ENCODE measurements around the gene MARK3. TPM values are rescaled to one million over a fixed set of nuclear protein-coding genes. Genes with fewer than 3 reads are reported as not detected.
A peak's percentile ranks its signal among the peaks of the same experiment; 100 is the strongest.

The MARK3 gene
- total and polyA plus RNA-seq, 2 of the 4 experiments (the other 2 are of a cell fraction): 78.5 to 80.5 TPM

GRCh38 chr14:103500148-103500990, 115.2 kb downstream of the MARK3 start:
- Histone ChIP-seq H2BK15ac (ENCODE audit: low read depth, low read length) (no peak overlapping the region), H4K20me1 (ENCODE audit: insufficient read depth, low read length) (peaks cover 32% of the 10 kb centered on the region), H2AFZ (replicated peaks; ENCODE audit: low read length, poor library complexity) (peak overlapping the region; percentile 63), H4K8ac (ENCODE audit: low read depth in 2 of 2, low read length in 2 of 2) (peak overlapping the region in 1 of 2 experiments; percentile 65; a peak in 1 of 4 replicates), H3K4me1 (ENCODE audit: control insufficient read depth, insufficient read depth, low read length) (no peaks in the 10 kb centered on the region; the same call in 1 of the 2 replicates), H4K91ac (ENCODE audit: insufficient read depth, low read depth, low read length) (no peak overlapping the region), H2BK5ac (ENCODE audit: low read depth, low read length, poor library complexity, severe bottlenecking) (peak overlapping the region; percentile 41), H3K27me3 (ENCODE audit: control insufficient read depth, insufficient read depth, low read length) (no peaks in the 10 kb centered on the region), H2BK120ac (ENCODE audit: low read depth, low read length) (no peak overlapping the region), H3K56ac (ENCODE audit: extremely low read depth, insufficient read depth, low read length) (no peak overlapping the region), H3K9me1 (ENCODE audit: insufficient read depth, low read length) (peaks cover 6% of the 10 kb centered on the region; the same call in 1 of the 2 replicates), H2BK20ac (ENCODE audit: low read depth, low read length) (no peak overlapping the region), H3K4me3 (ENCODE audit: insufficient read depth, low read depth, low read length) (no peak overlapping the region), H3K18ac (ENCODE audit: low read depth, low read length) (no peak overlapping the region), H3K36me3 (ENCODE audit: control insufficient read depth, insufficient read depth, low read length) (peaks cover 58% of the 10 kb centered on the region), H3K79me1 (ENCODE audit: low read depth in 1 of 2, low read length in 2 of 2) (peaks cover 39 to 66% of the 10 kb centered on the region in 2 experiments), H3K4ac (ENCODE audit: low read depth, low read length) (peak overlapping the region; percentile 61; the same call in 1 of the 2 replicates), H3K4me2 (ENCODE audit: low read depth, low read length) (no peak overlapping the region), H3K23ac (ENCODE audit: low read depth, low read length) (0 out of 2 replicates have a peak overlapping the region, but pooled peaks have one; percentile 74), H2AK9ac (replicated peaks; ENCODE audit: low read depth, low read length, poor library complexity) (no peak overlapping the region), H3K9ac (ENCODE audit: low read depth, low read length) (no peak overlapping the region), H2AK5ac (ENCODE audit: low read depth, low read length) (no peak overlapping the region), H4K5ac (ENCODE audit: low read depth, low read length) (no peak overlapping the region), H3K9me3 (ENCODE audit: control insufficient read depth, insufficient read depth, low read length) (no peaks in the 10 kb centered on the region), H3K14ac (replicated peaks; ENCODE audit: low read depth, low read length) (no peak overlapping the region), H3K27ac (ENCODE audit: insufficient read depth, low read length) (no peak overlapping the region)
- ChIA-PET POLR2A (ENCODE audit: unreplicated experiment) (no interaction called here), CTCF (interaction anchor here (0.7 to 1.3 kb wide), 2 partner anchors 14 to 144 kb away, joined by 3 to 4 read pairs; no protein-coding TSS in a partner anchor)
- intact Hi-C loops (cut with micrococcal nuclease) (loop anchor here (1.0 kb wide), 1 partner anchor 46 kb away; no protein-coding TSS in a partner anchor), dilution Hi-C loops (cut with HindIII; ENCODE audit: low sequenced_read_pairs, unreplicated experiment) (no loop called here), in situ Hi-C loops (cut with MboI; ENCODE audit: low sequenced_read_pairs) (no loop called here)
- BruUV-seq (replicated peaks): no TSS peak
- peak; percentile 81 for DNase-seq
- WGBS, 2 experiments (ENCODE audit: extremely low coverage in 2 of 2, insufficient read length in 1 of 2): 17% methylated on average over 1 of the region's 17 CpGs; no CpG with 5 or more reads in 1 of the 2 experiments
- ATAC-seq (ENCODE audit: low read depth): peak; percentile 96
- no peak for TF ChIP-seq CEBPB (IDR thresholded peaks at IDR 0.05; ENCODE audit: low read depth, low read length)
- no peak for TF ChIP-seq BHLHE40 (IDR thresholded peaks at IDR 0.05; ENCODE audit: low read depth, low read length)
- TF ChIP-seq RAD21 (IDR thresholded peaks at IDR 0.05; ENCODE audit: low read length): peak; percentile 65
- TF ChIP-seq USF2 (IDR thresholded peaks at IDR 0.05; ENCODE audit: low read depth, low read length): no peak
- 0 out of 2 replicates have a peak, but pooled peaks have one; percentile 33 for TF ChIP-seq MXI1 (IDR thresholded peaks at IDR 0.05; ENCODE audit: borderline replicate concordance, low read depth, low read length)
- TF ChIP-seq MAZ (IDR thresholded peaks at IDR 0.05; ENCODE audit: borderline replicate concordance, low read depth, low read length): no peak
- TF ChIP-seq SMC3 (IDR thresholded peaks at IDR 0.05; ENCODE audit: low read depth, low read length): peak; percentile 72
- no peak for TF ChIP-seq RFX5 (IDR thresholded peaks at IDR 0.05; ENCODE audit: low read depth, low read length)
- TF ChIP-seq RCOR1 (IDR thresholded peaks at IDR 0.05; ENCODE audit: insufficient replicate concordance, low read length): no peak
- no peak for TF ChIP-seq ELK1 (IDR thresholded peaks at IDR 0.05; ENCODE audit: borderline replicate concordance, low read depth, low read length)
- no peak for TF ChIP-seq MAFK (IDR thresholded peaks at IDR 0.05; ENCODE audit: low read depth, low read length)
- TF ChIP-seq CTCF (conservative IDR thresholded peaks at IDR 0.05; ENCODE audit: low read depth, low read length): peak; percentile 87
- TF ChIP-seq CHD1 (IDR thresholded peaks at IDR 0.05; ENCODE audit: low read depth, low read length): no peak

Measured in IMR-90 (cell line).